Mucosa of stomach (tissue), 1 donor: ENCODE results near the gene EIF6.

Source experiments
- H3K27me3 ChIP-seq: one replicate; pipeline ENCODE4 v1.7.0; 2013; ENCODE audit warnings: mild to moderate bottlenecking, low read length; ENCODE audit not compliant: control insufficient read depth, insufficient read depth
- H3K36me3 ChIP-seq: one replicate; pipeline ENCODE4 v1.7.0; 2013; ENCODE audit warnings: low read length; ENCODE audit not compliant: control insufficient read depth, insufficient read depth
- H3K4me1 ChIP-seq: one replicate; pipeline ENCODE4 v1.7.0; 2013; ENCODE audit warnings: mild to moderate bottlenecking, low read length; ENCODE audit not compliant: control insufficient read depth, insufficient read depth
- H3K4me3 ChIP-seq: one replicate; pipeline ENCODE4 v1.7.0; 2013; ENCODE audit warnings: low read length
- H3K9ac ChIP-seq: one replicate; pipeline ENCODE4 v1.7.0; 2013; ENCODE audit warnings: mild to moderate bottlenecking, low read length, moderate library complexity
- H3K9me3 ChIP-seq: one replicate; pipeline ENCODE4 v1.7.0; 2013; ENCODE audit warnings: mild to moderate bottlenecking, low read length, moderate library complexity; ENCODE audit not compliant: control insufficient read depth
- donor health status: Pancreatic carcinoma.

EIF6 gene

GRCh38 chr20:35307666-35308653, 23.4 kb upstream of the EIF6 start:
- peaks cover 49% of the 10 kb centered on the region for H3K4me1 ChIP-seq
- no peaks in the 10 kb centered on the region for H3K36me3 ChIP-seq
- H3K27me3 ChIP-seq: no peaks in the 10 kb centered on the region
- H3K9ac ChIP-seq: no peak overlapping the region
- H3K4me3 ChIP-seq: no peak overlapping the region
- no peaks in the 10 kb centered on the region for H3K9me3 ChIP-seq

- Histone ChIP-seq H3K27me3 (no peaks in the 10 kb centered on the region), H3K9ac (no peak overlapping the region), H3K9me3 (no peaks in the 10 kb centered on the region), H3K4me3 (no peak overlapping the region), H3K4me1 (peaks cover 49% of the 10 kb centered on the region), H3K36me3 (no peaks in the 10 kb centered on the region)
Observed at GRCh38 chr20:35306931-35307517, 22.5 kb upstream of the EIF6 start.

DNA sequence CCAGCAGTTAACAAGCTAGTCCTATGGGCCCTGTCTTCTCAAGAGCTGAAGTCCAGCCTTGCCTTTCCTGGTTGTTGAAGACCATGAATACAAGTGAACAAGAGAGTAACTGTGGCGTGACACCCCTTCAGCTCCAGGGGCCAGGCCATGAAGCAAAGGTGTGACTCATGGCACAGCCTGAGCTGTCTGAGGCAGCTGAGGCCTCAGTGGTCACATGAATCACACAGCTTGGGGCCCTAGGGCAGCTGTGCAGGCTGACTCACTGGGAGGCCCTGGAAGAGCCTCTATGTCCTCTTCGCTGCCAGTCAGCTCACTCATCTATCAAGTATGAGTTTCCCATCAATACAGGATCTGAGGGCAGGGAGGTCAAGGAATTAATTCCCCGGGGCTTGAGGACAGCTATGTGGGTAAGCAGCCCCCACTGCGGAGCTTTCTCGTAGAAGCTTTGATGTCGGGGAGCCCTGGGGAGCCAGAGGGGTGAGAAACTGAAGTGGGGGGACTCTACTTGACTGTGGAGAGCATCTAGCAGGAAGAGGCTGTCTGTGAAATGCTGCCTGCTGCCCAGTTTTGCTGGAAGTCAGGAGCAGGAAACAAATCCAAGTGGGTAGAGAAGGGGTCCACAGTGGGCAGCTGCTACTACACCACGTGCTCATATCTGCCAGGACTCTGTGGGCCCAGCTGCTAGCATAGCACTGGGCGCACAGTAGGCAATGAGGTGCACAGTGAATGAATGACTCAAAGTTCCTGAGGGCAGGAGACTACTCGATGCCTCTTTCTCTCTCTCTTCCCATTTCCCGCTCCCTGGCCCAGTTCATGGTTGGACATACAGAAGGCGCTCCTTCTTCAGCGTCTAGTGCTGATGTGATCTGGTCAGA, 21.3 kb upstream of the EIF6 start:
- Histone ChIP-seq H3K4me3 (no peak overlapping the region), H3K9ac (no peak overlapping the region), H3K36me3 (no peaks in the 10 kb centered on the region), H3K4me1 (peaks cover 40% of the 10 kb centered on the region), H3K9me3 (no peaks in the 10 kb centered on the region), H3K27me3 (no peaks in the 10 kb centered on the region)

DNA sequence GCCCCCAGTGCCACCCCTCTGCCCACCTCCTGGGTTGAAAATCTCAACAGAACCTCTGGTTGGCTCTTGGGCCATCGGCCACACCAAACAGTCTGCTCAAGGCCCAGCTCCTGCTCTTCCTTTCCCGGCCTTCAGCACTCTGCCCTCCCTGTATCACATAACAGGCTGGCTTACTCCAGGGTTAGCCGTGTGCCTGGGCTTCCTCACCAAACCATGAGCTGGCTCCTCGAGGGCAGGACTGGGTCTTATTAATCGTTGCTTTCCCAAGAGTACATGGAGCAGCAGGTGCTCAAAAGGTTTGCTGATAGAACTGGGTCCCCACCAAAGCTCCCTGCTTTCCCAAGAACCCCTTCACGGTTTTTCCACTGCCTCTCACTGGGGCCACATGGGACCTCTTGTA, 20.4 kb upstream of the EIF6 start:
- no peaks in the 10 kb centered on the region for H3K27me3 ChIP-seq
- H3K4me1 ChIP-seq: peaks cover 40% of the 10 kb centered on the region
- H3K4me3 ChIP-seq: no peak overlapping the region
- H3K9me3 ChIP-seq: no peaks in the 10 kb centered on the region
- H3K9ac ChIP-seq: no peak overlapping the region
- no peaks in the 10 kb centered on the region for H3K36me3 ChIP-seq

- no peak overlapping the region for H3K4me3 ChIP-seq
- no peaks in the 10 kb centered on the region for H3K9me3 ChIP-seq
- H3K9ac ChIP-seq: no peak overlapping the region
- no peaks in the 10 kb centered on the region for H3K36me3 ChIP-seq
- H3K4me1 ChIP-seq: peaks cover 40% of the 10 kb centered on the region
- no peaks in the 10 kb centered on the region for H3K27me3 ChIP-seq
Observed at GRCh38 chr20:35303735-35304491, 19.3 kb upstream of the EIF6 start.

DNA sequence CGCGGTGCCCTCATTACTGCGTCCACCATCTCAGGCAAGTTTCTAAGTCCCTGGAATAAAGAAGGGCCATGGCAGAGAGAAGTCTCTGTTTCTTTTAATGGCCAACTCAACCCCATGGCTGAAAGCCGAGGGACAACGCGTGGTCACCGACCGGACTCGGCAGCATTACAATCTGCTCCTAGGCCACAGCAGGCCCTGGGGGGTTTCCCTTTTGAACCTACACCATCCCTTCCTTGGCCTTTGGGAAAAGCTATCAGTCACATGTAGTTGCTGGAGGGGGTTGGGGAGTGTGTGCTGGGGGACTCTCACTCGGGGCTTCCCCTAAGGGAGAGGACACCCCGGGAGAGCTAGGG, 18.8 kb upstream of the EIF6 start:
- H3K4me1 ChIP-seq: peaks cover 40% of the 10 kb centered on the region
- H3K4me3 ChIP-seq: no peak overlapping the region
- H3K27me3 ChIP-seq: no peaks in the 10 kb centered on the region
- no peaks in the 10 kb centered on the region for H3K9me3 ChIP-seq
- no peak overlapping the region for H3K9ac ChIP-seq
- no peaks in the 10 kb centered on the region for H3K36me3 ChIP-seq

DNA sequence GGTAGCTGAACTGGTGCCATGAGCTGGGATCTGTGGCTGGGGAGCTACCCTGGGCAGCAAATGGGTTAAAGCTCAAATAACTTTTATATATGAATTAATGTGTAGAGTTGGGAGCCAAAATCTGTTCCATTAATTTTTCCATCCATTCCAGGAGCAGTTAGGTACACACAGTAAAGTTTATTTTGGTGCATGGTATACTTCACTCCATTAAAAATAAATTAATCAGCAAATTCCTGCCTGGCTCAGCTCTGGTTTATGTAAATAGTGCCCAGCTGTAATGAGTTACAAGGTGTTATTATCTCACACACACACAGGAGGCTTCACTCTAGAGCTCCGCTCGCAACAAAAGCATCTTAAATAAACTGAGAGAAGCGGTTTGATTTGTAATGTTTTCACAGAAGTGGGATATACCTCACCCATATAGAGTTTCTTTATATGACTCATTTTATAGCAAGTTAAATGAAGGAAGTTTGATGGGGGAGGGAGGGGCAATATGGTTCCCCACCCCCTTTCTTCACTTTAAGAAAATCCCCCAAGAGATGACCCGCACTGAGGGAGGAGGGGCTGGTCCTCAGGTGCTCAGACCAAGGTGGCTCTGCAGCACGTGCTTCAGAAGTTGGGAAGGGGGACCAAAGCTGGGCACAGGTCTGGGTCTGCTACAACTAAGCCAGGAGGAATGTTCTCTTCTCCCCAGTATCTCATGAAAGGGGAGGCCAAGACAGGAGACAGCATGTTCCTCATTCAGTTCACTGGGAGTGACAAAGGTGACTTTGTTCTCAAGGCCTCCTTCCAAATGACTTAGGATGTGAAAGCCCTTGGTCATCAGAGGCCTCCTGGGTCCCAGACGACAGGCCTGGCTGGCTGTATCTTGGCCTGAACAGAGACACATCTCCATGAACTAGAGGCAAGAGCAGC, 18.1 kb upstream of the EIF6 start:
- Histone ChIP-seq H3K9me3 (no peaks in the 10 kb centered on the region), H3K9ac (no peak overlapping the region), H3K36me3 (no peaks in the 10 kb centered on the region), H3K4me1 (peaks cover 40% of the 10 kb centered on the region), H3K4me3 (no peak overlapping the region), H3K27me3 (no peaks in the 10 kb centered on the region)

DNA sequence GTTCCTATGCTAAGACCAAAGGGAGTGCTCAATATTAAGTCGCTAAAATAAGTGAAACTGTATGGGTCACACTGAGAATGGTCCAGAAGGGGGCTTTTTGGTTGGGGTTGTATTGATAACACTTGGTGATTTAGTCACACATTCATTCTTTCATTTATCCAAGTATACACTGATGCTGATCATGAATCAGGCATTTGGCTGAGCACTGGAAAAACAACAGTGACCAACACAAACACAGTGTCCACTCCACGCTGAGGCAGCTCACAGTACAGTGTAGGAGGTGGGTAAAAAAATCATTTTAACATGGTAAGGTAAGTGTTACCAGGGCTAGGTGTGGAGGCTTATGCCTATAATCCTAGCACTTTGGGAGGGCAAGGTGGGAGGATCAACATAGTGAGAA, 16.9 kb upstream of the EIF6 start:
- H3K4me1 ChIP-seq: peaks cover 29% of the 10 kb centered on the region
- H3K4me3 ChIP-seq: no peak overlapping the region
- H3K9me3 ChIP-seq: no peaks in the 10 kb centered on the region
- H3K36me3 ChIP-seq: no peaks in the 10 kb centered on the region
- peaks cover 11% of the 10 kb centered on the region for H3K27me3 ChIP-seq
- no peak overlapping the region for H3K9ac ChIP-seq

- H3K36me3 ChIP-seq: no peaks in the 10 kb centered on the region
- H3K9me3 ChIP-seq: no peaks in the 10 kb centered on the region
- H3K4me1 ChIP-seq: peaks cover 21% of the 10 kb centered on the region
- H3K27me3 ChIP-seq: peaks cover 16% of the 10 kb centered on the region
- no peak overlapping the region for H3K4me3 ChIP-seq
- H3K9ac ChIP-seq: no peak overlapping the region
Observed at GRCh38 chr20:35300469-35301262, 16.1 kb upstream of the EIF6 start.

DNA sequence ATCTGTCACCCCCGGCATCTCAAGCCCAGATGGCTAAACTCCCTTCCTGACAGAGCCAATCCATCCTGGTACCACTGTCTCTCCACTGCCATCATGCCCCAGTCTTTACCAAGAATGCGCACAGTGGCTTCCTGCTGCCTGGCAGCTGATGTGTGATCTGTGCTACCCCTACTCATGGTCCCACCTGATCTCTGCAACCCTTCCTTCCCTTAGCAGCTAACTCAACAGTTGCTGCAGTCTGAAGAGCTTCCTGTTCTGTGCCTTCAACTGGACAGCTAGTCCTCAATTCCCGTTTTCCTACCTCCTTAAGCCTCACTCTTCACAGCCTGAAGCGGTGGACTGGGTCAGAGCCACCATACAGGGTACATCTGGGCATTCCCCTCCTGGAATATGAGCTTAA, 15.2 kb upstream of the EIF6 start:
- H3K9me3 ChIP-seq: no peaks in the 10 kb centered on the region
- peaks cover 16% of the 10 kb centered on the region for H3K27me3 ChIP-seq
- peaks cover 17% of the 10 kb centered on the region for H3K4me1 ChIP-seq
- H3K9ac ChIP-seq: no peak overlapping the region
- H3K4me3 ChIP-seq: no peak overlapping the region
- no peaks in the 10 kb centered on the region for H3K36me3 ChIP-seq
